ENCODE measurements around the gene BCL6B. TPM values are rescaled to one million over a fixed set of nuclear protein-coding genes. Genes with fewer than 3 reads are reported as not detected.
A peak's percentile ranks its signal among the peaks of the same experiment; 100 is the strongest.

The BCL6B gene
- polyA plus RNA-seq, 1 experiment: not detected

GRCh38 chr17:7035591-7036368 lies 12.9 kb downstream of the BCL6B start, which contains the start of gene SLC16A13:
TSS of gene SLC16A13 (plus strand) at chr17:7036015. CDS start at chr17:7036383, 368 bp downstream.
- POLR2A ChIA-PET: interaction anchor here (0.6 kb wide), 2 partner anchors 147 to 184 kb away, joined by 3 read pairs; partner anchors contain the start of genes ACADVL and DLG4
- TF ChIP-seq CTCF (IDR thresholded peaks at IDR 0.05; ENCODE audit: low read depth, low read length): 0 out of 2 replicates have a peak, but pooled peaks have one; percentile 7
- CTCF ChIA-PET: interaction anchor here (1.0 to 1.7 kb wide), 3 partner anchors 10 to 31 kb away, joined by 3 to 22 read pairs (median 4); partner anchors contain the start of gene BCL6B
- Histone ChIP-seq H3K27ac (ENCODE audit: low read depth, low read length) (peak within 1 kb of the TSS; percentile 75), H3K27me3 (ENCODE audit: control insufficient read depth, insufficient read depth, low read length) (no peaks in the 10 kb centered on the region), H3K9me3 (ENCODE audit: control insufficient read depth, insufficient read depth, low read length) (no peaks in the 10 kb centered on the region; the same call in 1 of the 2 replicates), H3K4me3 (ENCODE audit: low read depth, low read length) (peak within 1 kb of the TSS; percentile 84)
- peak; percentile 83 for DNase-seq (ENCODE audit: low read depth, low spot score)

GRCh38 chr17:7038025-7038862 lies 15.4 kb downstream of the BCL6B start:
- DNase-seq (ENCODE audit: low read depth, low spot score): no peak
- no peak overlapping the region for H3K27ac ChIP-seq (ENCODE audit: low read depth, low read length)
- POLR2A ChIA-PET: no interaction called here
- H3K4me3 ChIP-seq (ENCODE audit: low read depth, low read length): no peak overlapping the region
- TF ChIP-seq CTCF (IDR thresholded peaks at IDR 0.05; ENCODE audit: low read depth, low read length): no peak
- H3K27me3 ChIP-seq (ENCODE audit: control insufficient read depth, insufficient read depth, low read length): peaks cover 13% of the 10 kb centered on the region
- CTCF ChIA-PET: interaction anchor here (0.8 to 1.2 kb wide), 2 partner anchors 8 to 17 kb away, joined by 4 to 9 read pairs; no protein-coding TSS in a partner anchor
- no peaks in the 10 kb centered on the region; the same call in 1 of the 2 replicates for H3K9me3 ChIP-seq (ENCODE audit: control insufficient read depth, insufficient read depth, low read length)

DNA sequence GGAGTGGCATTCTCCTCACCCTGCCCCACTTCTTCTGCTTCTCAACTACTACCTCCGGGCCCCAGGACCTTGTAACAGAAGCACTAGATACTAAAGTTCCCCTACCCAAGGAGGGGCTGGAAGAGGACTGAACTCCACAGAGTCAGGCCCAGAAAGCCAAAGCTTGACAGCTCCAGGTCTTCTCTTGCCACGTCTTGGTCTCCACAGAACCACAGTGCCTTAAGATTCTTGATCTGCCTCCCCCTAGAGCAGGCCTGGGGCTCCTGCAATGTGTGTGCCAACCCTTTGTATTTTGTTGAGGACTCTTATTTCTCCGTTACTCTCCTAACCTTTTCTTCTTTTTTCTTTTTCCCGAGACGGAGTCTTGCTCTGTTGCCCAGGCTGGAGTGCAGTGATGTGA lies 17.0 kb downstream of the BCL6B start:
- TF ChIP-seq CTCF (IDR thresholded peaks at IDR 0.05; ENCODE audit: low read depth, low read length): no peak
- no peak overlapping the region for H3K4me3 ChIP-seq (ENCODE audit: low read depth, low read length)
- H3K27me3 ChIP-seq (ENCODE audit: control insufficient read depth, insufficient read depth, low read length): peaks cover 23% of the 10 kb centered on the region
- H3K9me3 ChIP-seq (ENCODE audit: control insufficient read depth, insufficient read depth, low read length): no peaks in the 10 kb centered on the region; the same call in 1 of the 2 replicates
- ChIA-PET CTCF (interaction anchor here (1.7 kb wide), 1 partner anchor 137 kb away, joined by 5 read pairs; no protein-coding TSS in a partner anchor), POLR2A (no interaction called here)
- no peak for DNase-seq (ENCODE audit: low read depth, low spot score)
- H3K27ac ChIP-seq (ENCODE audit: low read depth, low read length): no peak overlapping the region

DNA sequence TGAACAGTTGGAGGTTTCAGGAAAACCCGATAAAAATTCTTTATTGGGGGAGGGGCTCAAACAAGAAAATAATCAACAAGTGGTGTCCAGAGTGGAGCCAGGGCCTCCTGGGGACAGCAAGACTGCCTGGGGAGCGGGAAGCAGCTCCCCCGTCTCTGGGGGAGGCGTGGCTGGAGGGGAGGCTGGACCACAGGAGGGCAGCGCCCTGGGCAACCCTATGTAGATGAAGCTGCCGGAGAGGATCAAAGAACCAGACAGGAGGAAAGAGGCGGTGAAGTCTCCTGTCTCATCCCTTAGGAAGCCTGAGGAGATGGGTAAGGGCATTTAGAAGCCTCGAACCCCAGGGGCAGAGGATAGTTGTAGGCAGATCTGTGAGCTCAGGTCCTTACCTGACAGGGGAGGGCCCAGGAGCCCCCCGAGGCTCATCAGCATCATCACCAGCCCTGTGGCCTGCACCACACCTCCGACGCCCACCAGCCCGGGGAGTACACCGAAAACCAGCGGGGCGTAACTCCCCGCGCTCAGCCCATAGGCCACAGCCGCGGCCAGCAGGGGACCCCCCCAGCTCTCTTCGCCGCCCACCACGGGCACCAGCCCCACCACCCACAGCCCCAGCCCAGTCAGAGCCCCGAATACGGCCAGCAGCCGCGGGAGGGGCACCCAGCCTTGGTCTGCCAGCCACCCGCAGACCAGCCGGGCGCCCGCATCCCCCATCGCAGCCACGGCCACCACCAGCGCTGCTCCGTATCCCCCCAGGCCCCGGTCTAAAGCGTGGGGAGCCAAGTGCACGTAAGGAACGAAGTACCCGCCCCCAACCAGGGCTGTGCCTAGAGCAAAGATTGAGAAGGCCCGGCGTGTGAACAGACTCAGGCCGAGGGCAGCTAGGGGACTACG lies 19.0 kb downstream of the BCL6B start:
- CTCF ChIA-PET: interaction anchor here (0.9 to 1.2 kb wide), 3 partner anchors 92 to 136 kb away, joined by 3 read pairs; no protein-coding TSS in a partner anchor

More for the DNA sequence above, 19.0 kb downstream of the BCL6B start:
- peaks cover 32% of the 10 kb centered on the region for H3K27me3 ChIP-seq (ENCODE audit: control insufficient read depth, insufficient read depth, low read length)
- no peak for TF ChIP-seq CTCF (IDR thresholded peaks at IDR 0.05; ENCODE audit: low read depth, low read length)
- no peak for DNase-seq (ENCODE audit: low read depth, low spot score)
- no peaks in the 10 kb centered on the region; the same call in 1 of the 2 replicates for H3K9me3 ChIP-seq (ENCODE audit: control insufficient read depth, insufficient read depth, low read length)
- no peak overlapping the region for H3K4me3 ChIP-seq (ENCODE audit: low read depth, low read length)
- POLR2A ChIA-PET: interaction anchor here (0.6 kb wide), 1 partner anchor 843 kb away, joined by 3 read pairs; no protein-coding TSS in a partner anchor
- no peak overlapping the region for H3K27ac ChIP-seq (ENCODE audit: low read depth, low read length)

All from AG04450 (cell line).